Natural killer cell (primary cell): ENCODE measurements around the gene ANK3. TPM values are rescaled to one million over a fixed set of nuclear protein-coding genes. Genes with fewer than 3 reads are reported as not detected.

Experiments
- ATAC-seq, 3 donors: fragments of 150-1000 bp in 2 of 3; fragments of 200-7000 bp in 1 of 3; cut with Tn5 transposase; 1 replicate in 1 of 3; 2 replicates in 2 of 3; pipeline ENCODE4 v1.10.0; 2021; ENCODE audit warnings: mild to moderate bottlenecking in 2 of 3, moderate library complexity in 2 of 3
- DNase-seq, 2 donors: peaks; one replicate each; pipeline versions ENCODE4 v3.0.0 to v3.0.0-alpha.2; 2013 to 2021; ENCODE audit warnings: mixed read lengths in 1 of 2
- H3K27ac ChIP-seq: one replicate; pipeline ENCODE4 v1.5.1; 2013; ENCODE audit warnings: mild to moderate bottlenecking, low read length
- H3K27me3 ChIP-seq: one replicate; pipeline ENCODE4 v1.6.1; 2013; ENCODE audit warnings: low read length; ENCODE audit not compliant: control insufficient read depth, insufficient read depth
- H3K36me3 ChIP-seq: one replicate; pipeline ENCODE4 v1.6.1; 2013; ENCODE audit warnings: low read length; ENCODE audit not compliant: control insufficient read depth, insufficient read depth
- H3K4me1 ChIP-seq: one replicate; pipeline ENCODE4 v1.6.1; 2013; ENCODE audit warnings: low read length; ENCODE audit not compliant: control insufficient read depth, insufficient read depth
- H3K4me3 ChIP-seq: one replicate; pipeline ENCODE4 v1.5.1; 2013; ENCODE audit warnings: low read length
- H3K9me3 ChIP-seq: one replicate; pipeline ENCODE4 v1.6.1; 2013; ENCODE audit warnings: low read length; ENCODE audit not compliant: control insufficient read depth, insufficient read depth
- H3K27ac Mint-ChIP-seq, 2 donors: one replicate each; pipeline ENCODE4 v1.8.0; 2022; ENCODE audit warnings: mild to moderate bottlenecking in 2 of 2, mixed read lengths in 2 of 2, moderate library complexity in 1 of 2
- H3K27me3 Mint-ChIP-seq, 2 donors: one replicate each; pipeline ENCODE4 v1.8.0; 2022; ENCODE audit warnings: low read depth in 2 of 2, mixed read lengths in 2 of 2
- H3K36me3 Mint-ChIP-seq: one replicate; pipeline ENCODE4 v1.8.0; 2022; ENCODE audit warnings: mixed read lengths
- H3K4me1 Mint-ChIP-seq, 2 donors: one replicate each; pipeline ENCODE4 v1.8.0; 2022; ENCODE audit warnings: mixed read lengths in 2 of 2
- H3K4me3 Mint-ChIP-seq: one replicate; pipeline ENCODE4 v1.8.0; 2022; ENCODE audit warnings: mild to moderate bottlenecking, moderate library complexity, mixed read lengths
- H3K9me3 Mint-ChIP-seq, 2 donors: one replicate each; pipeline ENCODE4 v1.8.0; 2022; ENCODE audit warnings: mixed read lengths in 2 of 2
- whole genome bisulfite sequencing: methylation state at CpG from one replicate; pipeline ENCODE4 v1.1.7; 2013; ENCODE audit warnings: missing lambda C conversion rate; ENCODE audit not compliant: insufficient coverage; 5-methylcytosine and 5-hydroxymethylcytosine counted together
- intact Hi-C: fragments of 100-400 bp; cut with micrococcal nuclease; formaldehyde crosslinking; loops from one replicate; pipeline ENCODE4 v1.14.2; 2022
- total RNA-seq, 4 donors: library from RNA; stranded (reverse); fragments of 120-200 nt in 1 of 4; gene quantifications; one replicate each; pipeline versions ENCODE4 v1.2.3 to v1.2.4, GENCODE V29; 2013 to 2022
- TF ChIP-seq, protein P1 (sequence below): fragments of 200-600 bp; IDR thresholded peaks from one replicate; pipeline ENCODE4 v1.8.0; 2022; ENCODE audit warnings: antibody characterized with exemption

Gene ANK3
- total RNA-seq, 3 donors from 2014 or later (not counting 1 experiment from before 2014, with no cell fraction given) = 4.4 to 12.9 (median 11.4) TPM

DNA sequence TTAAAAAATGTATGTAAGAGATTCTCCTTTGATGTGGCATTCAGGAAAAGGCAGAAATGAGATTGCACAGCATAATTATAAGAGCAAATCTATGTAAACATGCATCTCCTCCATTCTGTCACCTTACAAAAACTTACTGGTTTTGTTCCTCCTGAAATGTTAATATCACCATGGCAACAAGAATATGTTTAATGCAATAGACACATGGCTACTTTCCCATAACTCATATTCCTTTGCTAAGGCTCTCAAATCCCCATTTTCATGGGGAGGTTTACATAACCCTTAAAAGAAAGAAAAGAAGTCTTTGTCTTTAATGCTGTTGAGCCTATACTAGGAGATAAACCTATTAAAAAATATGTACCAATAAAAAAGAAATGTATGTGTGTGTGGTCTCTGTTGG lies 136.2 kb downstream of the ANK3 start:
- TF ChIP-seq, protein P1, sequence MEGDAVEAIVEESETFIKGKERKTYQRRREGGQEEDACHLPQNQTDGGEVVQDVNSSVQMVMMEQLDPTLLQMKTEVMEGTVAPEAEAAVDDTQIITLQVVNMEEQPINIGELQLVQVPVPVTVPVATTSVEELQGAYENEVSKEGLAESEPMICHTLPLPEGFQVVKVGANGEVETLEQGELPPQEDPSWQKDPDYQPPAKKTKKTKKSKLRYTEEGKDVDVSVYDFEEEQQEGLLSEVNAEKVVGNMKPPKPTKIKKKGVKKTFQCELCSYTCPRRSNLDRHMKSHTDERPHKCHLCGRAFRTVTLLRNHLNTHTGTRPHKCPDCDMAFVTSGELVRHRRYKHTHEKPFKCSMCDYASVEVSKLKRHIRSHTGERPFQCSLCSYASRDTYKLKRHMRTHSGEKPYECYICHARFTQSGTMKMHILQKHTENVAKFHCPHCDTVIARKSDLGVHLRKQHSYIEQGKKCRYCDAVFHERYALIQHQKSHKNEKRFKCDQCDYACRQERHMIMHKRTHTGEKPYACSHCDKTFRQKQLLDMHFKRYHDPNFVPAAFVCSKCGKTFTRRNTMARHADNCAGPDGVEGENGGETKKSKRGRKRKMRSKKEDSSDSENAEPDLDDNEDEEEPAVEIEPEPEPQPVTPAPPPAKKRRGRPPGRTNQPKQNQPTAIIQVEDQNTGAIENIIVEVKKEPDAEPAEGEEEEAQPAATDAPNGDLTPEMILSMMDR = no peak
- DNase-seq = no peak
- no peaks in the 10 kb centered on the region for H3K27me3 ChIP-seq
- no peaks in the 10 kb centered on the region for H3K9me3 Mint-ChIP-seq
- no peak overlapping the region for H3K27ac ChIP-seq
- ATAC-seq = no peak
- no peaks in the 10 kb centered on the region for H3K36me3 ChIP-seq
- no peaks in the 10 kb centered on the region for H3K4me1 Mint-ChIP-seq
- no peaks in the 10 kb centered on the region for H3K36me3 Mint-ChIP-seq
- H3K27ac Mint-ChIP-seq = no peak overlapping the region
- H3K9me3 ChIP-seq = no peaks in the 10 kb centered on the region
- no peak overlapping the region for H3K4me3 ChIP-seq
- H3K4me3 Mint-ChIP-seq = no peak overlapping the region
- intact Hi-C loops = no loop called here
- no peaks in the 10 kb centered on the region for H3K4me1 ChIP-seq
- no peaks in the 10 kb centered on the region for H3K27me3 Mint-ChIP-seq

GRCh38 chr10:60252688-60253087 lies 137.0 kb downstream of the ANK3 start:
- intact Hi-C loops = no loop called here
- WGBS = 94% methylated on average over 4 of the region's 4 CpGs
- H3K4me1 ChIP-seq = no peaks in the 10 kb centered on the region
- no peaks in the 10 kb centered on the region for H3K36me3 ChIP-seq
- DNase-seq (no peak), ATAC-seq (no peak)
- Mint-ChIP-seq H3K27me3 (no peaks in the 10 kb centered on the region), H3K4me3 (no peak overlapping the region), H3K9me3 (no peaks in the 10 kb centered on the region), H3K36me3 (no peaks in the 10 kb centered on the region), H3K4me1 (no peaks in the 10 kb centered on the region), H3K27ac (no peak overlapping the region)
- H3K4me3 ChIP-seq = no peak overlapping the region
- H3K9me3 ChIP-seq = no peaks in the 10 kb centered on the region
- H3K27me3 ChIP-seq = no peaks in the 10 kb centered on the region
- no peak overlapping the region for H3K27ac ChIP-seq
- TF ChIP-seq, protein P1 = no peak

DNA sequence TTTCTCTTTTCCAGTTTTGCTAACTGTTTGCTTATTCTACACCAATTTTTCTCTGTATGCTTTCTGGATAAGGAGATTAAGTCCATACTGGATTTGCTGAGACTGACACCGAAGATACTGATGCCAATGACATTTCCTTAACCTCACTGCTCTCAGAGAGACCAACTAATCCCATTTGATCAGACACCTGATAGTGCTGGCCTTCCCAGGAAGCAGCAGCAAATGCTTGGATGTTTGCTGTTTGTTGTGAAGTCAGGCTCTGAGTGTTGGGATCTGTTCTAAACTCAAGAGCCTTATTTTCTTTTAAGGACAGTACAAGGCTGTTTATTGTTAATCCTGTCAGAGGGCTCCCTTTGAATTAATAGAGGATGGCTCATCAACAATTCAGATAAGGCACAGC lies 143.3 kb downstream of the ANK3 start:
- Histone ChIP-seq H3K27ac (no peak overlapping the region), H3K9me3 (no peaks in the 10 kb centered on the region), H3K27me3 (no peaks in the 10 kb centered on the region), H3K4me3 (no peak overlapping the region), H3K4me1 (no peaks in the 10 kb centered on the region), H3K36me3 (no peaks in the 10 kb centered on the region)
- ATAC-seq (no peak), DNase-seq (no peak)
- Mint-ChIP-seq H3K27me3 (no peaks in the 10 kb centered on the region), H3K27ac (no peak overlapping the region), H3K4me3 (no peak overlapping the region), H3K9me3 (no peaks in the 10 kb centered on the region), H3K4me1 (no peaks in the 10 kb centered on the region), H3K36me3 (no peaks in the 10 kb centered on the region)
- intact Hi-C loops = no loop called here
- TF ChIP-seq, protein P1 = no peak
- WGBS = no CpG with 5 or more reads among the region's 1 CpG

DNA sequence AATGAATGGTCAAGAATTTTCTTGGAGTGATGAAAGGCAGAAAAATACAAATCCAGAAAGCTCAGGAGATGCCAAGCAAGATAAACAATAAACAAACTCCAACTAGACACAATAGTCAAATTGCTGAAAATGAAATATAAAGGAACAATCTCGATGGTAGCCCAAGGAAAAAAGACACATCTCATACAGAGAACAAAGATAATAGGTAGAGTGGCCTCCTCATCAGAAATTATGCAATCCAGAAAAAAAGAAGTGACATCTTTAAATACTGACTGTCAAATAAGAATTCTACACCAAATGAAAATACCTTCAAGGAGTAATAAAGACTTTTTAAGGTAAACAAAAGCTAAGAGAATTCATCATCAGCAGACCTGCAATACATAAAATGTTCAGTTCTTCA lies 150.4 kb downstream of the ANK3 start:
- H3K27ac ChIP-seq = no peak overlapping the region
- H3K4me1 ChIP-seq = peaks cover 5% of the 10 kb centered on the region
- no peaks in the 10 kb centered on the region for H3K36me3 Mint-ChIP-seq
- no peak overlapping the region for H3K4me3 ChIP-seq
- H3K9me3 Mint-ChIP-seq = no peaks in the 10 kb centered on the region
- TF ChIP-seq, protein P1 = no peak
- no peaks in the 10 kb centered on the region for H3K36me3 ChIP-seq
- 100% methylated on average over 1 of the region's 1 CpG for WGBS
- no peak overlapping the region for H3K27ac Mint-ChIP-seq
- no peaks in the 10 kb centered on the region for H3K27me3 Mint-ChIP-seq
- no peaks in the 10 kb centered on the region for H3K27me3 ChIP-seq
- H3K9me3 ChIP-seq = no peaks in the 10 kb centered on the region
- ATAC-seq (no peak), DNase-seq (no peak)
- H3K4me1 Mint-ChIP-seq = peaks cover 20 to 30% of the 10 kb centered on the region in 2 donors
- no peak overlapping the region for H3K4me3 Mint-ChIP-seq
- intact Hi-C loops = no loop called here
